ENCODE data around the gene CYLD.

- TF ChIP-seq BHLHE40 (IDR thresholded peaks at IDR 0.05; ENCODE audit: borderline replicate concordance) (no peak), SUZ12 (IDR thresholded peaks at IDR 0.05) (no peak), ZNF384 (IDR thresholded peaks at IDR 0.05) (no peak), PKNOX1 (IDR thresholded peaks at IDR 0.05) (no peak), SP1 (IDR thresholded peaks at IDR 0.05) (no peak), ARNT (IDR thresholded peaks at IDR 0.05) (no peak), ELF4 (IDR thresholded peaks at IDR 0.05) (no peak)
Measured at GRCh38 chr16:50697421-50697715, 44.5 kb upstream of the CYLD start.
